K562 (cell line): Measurements from ENCODE around the gene UFC1. TPM values are rescaled to one million over a fixed set of nuclear protein-coding genes. Genes with fewer than 3 reads are reported as not detected.
A peak's percentile ranks its signal among the peaks of the same experiment; 100 is the strongest.

Experiments used
- ATAC-seq: fragments of 200-7000 bp; cut with Tn5 transposase; 3 replicates; pipeline ENCODE4 v1.9.1; 2020; ENCODE audit warnings: moderate library complexity
- BruUV-seq: library from RNA; stranded (reverse); fragments of 400-500 nt; replicated peaks from 2 replicates; lab custom pipeline; 2021; lab: Mats Ljungman, UMichigan
- CTCF ChIA-PET: fragments of 300-600 bp; formaldehyde crosslinking; extraction: SDS; loops from one replicate; lab custom pipeline; 2021; ENCODE audit warnings: low intra/inter-chr PET ratio; lab: Yijun Ruan, JAX
- POLR2A ChIA-PET: fragments of 300-600, 350-650 bp; sonication (Branson Sonifier 250); formaldehyde crosslinking; extraction: SDS; loops from one replicate; lab custom pipeline; 2021; ENCODE audit warnings: antibody characterized with exemption, inconsistent platforms; lab: Yijun Ruan, JAX
- DNase-seq, 4 experiments: peaks; one replicate each; pipeline versions ENCODE4 v3.0.0 to v3.0.0-alpha.2; 2011 to 2018; ENCODE audit warnings: low spot score in 3 of 4, mixed read lengths in 3 of 4; ENCODE audit errors: extremely low read depth in 1 of 4
- FAIRE-seq: peaks from 2 replicates; lab custom pipeline; 2011; peaks lifted over from hg19 to GRCh38; lab: Jason Lieb, UNC
- H2AFZ ChIP-seq: 2 replicates; pipeline ENCODE4 v1.6.0; 2011; ENCODE audit warnings: low read depth, low read length, control low read depth, inconsistent platforms
- H3K27ac ChIP-seq: fragments of 200-600 bp; 3 replicates; pipeline ENCODE4 v1.8.0; 2011; ENCODE audit warnings: low read depth, mild to moderate bottlenecking, control low read depth, inconsistent platforms, low read length, moderate library complexity, mixed read lengths; ENCODE audit errors: extremely low read depth
- H3K27me3 ChIP-seq, 2 experiments: fragments of 300-600 bp in 1 of 2; 2 replicates in 1 of 2; 3 replicates in 1 of 2; pipeline versions ENCODE4 v1.6.0 to v1.8.0; 2011; ENCODE audit warnings: inconsistent platforms in 2 of 2, low read length in 2 of 2, mild to moderate bottlenecking in 1 of 2, mixed read lengths in 1 of 2, moderate library complexity in 1 of 2; ENCODE audit not compliant: control insufficient read depth in 2 of 2, insufficient read depth in 2 of 2
- H3K36me3 ChIP-seq: fragments of 300-600 bp; 3 replicates; pipeline ENCODE4 v1.8.0; 2011; ENCODE audit warnings: mild to moderate bottlenecking, low read length, inconsistent platforms; ENCODE audit not compliant: control insufficient read depth, insufficient read depth
- H3K4me1 ChIP-seq, 2 experiments: fragments of 200-600 bp in 1 of 2; replicated peaks in 1 of 2; 2 replicates in 1 of 2; 3 replicates in 1 of 2; pipeline versions ENCODE4 v1.5.1 to v1.8.0; 2011; ENCODE audit warnings: inconsistent platforms in 2 of 2, low read length in 2 of 2, mild to moderate bottlenecking in 1 of 2, mixed read lengths in 1 of 2, moderate library complexity in 1 of 2; ENCODE audit not compliant: control insufficient read depth in 2 of 2, insufficient read depth in 2 of 2
- H3K4me2 ChIP-seq: 2 replicates; pipeline ENCODE4 v1.6.1; 2011; ENCODE audit warnings: low read length, control low read depth, inconsistent platforms, mixed read lengths; ENCODE audit not compliant: insufficient read depth
- H3K4me3 ChIP-seq: fragments of 200-600 bp; sonication (generic), shearing (Covaris generic); 2 replicates; pipeline ENCODE4 v1.5.1; 2016; ENCODE audit warnings: control low read depth, inconsistent platforms
- H3K79me2 ChIP-seq: fragments of 200-600 bp; 3 replicates; pipeline ENCODE4 v1.8.0; 2011; ENCODE audit warnings: low read length, inconsistent platforms; ENCODE audit not compliant: control insufficient read depth, insufficient read depth
- H3K9ac ChIP-seq, 2 experiments: 2 replicates each; pipeline versions ENCODE4 v1.6.0 to v1.6.1; 2011; ENCODE audit warnings: low read depth in 2 of 2, low read length in 2 of 2, control low read depth in 1 of 2, inconsistent platforms in 1 of 2, mild to moderate bottlenecking in 1 of 2, mixed read lengths in 1 of 2; ENCODE audit not compliant: insufficient read depth in 1 of 2
- H3K9me1 ChIP-seq: one replicate; pipeline ENCODE4 v1.6.0; 2011; ENCODE audit warnings: inconsistent platforms, mild to moderate bottlenecking, low read length, moderate library complexity; ENCODE audit not compliant: control insufficient read depth, insufficient read depth
- H3K9me3 ChIP-seq: replicated peaks from 2 replicates; pipeline ENCODE4 v1.5.1; 2011; ENCODE audit warnings: low read depth, low read length, inconsistent platforms; ENCODE audit not compliant: control insufficient read depth, insufficient read depth
- H4K20me1 ChIP-seq: replicated peaks from 2 replicates; pipeline ENCODE4 v1.6.1; 2011; ENCODE audit warnings: low read length, inconsistent platforms, mixed read lengths; ENCODE audit not compliant: control insufficient read depth, insufficient read depth
- ATF7 ChIP-seq: fragments of 450-650 bp; IDR thresholded peaks from 2 replicates; pipeline ENCODE4 v1.7.1; 2014; ENCODE audit warnings: mild to moderate bottlenecking, moderate library complexity
- ETV5 ChIP-seq: sonication (generic); formaldehyde crosslinking; IDR thresholded peaks from 2 replicates; pipeline ENCODE4 v1.4.0; 2020; ENCODE audit warnings: low read depth, mild to moderate bottlenecking, missing genetic modification reagents
- HBP1 ChIP-seq: fragments of 450-650 bp; formaldehyde crosslinking; IDR thresholded peaks from 2 replicates; pipeline ENCODE4 v1.4.0; 2022; ENCODE audit warnings: missing genetic modification characterization
- NFIC ChIP-seq: fragments of 450-650 bp; IDR thresholded peaks from 2 replicates; pipeline ENCODE4 v1.6.1; 2017; ENCODE audit warnings: mild to moderate bottlenecking, inconsistent platforms
- NR2C1 ChIP-seq, 2 experiments: fragments of 450-650 bp; IDR thresholded peaks; 2 replicates each; pipeline ENCODE4 v1.6.1; 2017; ENCODE audit warnings: mild to moderate bottlenecking in 2 of 2, antibody characterized with exemption in 1 of 2, inconsistent platforms in 1 of 2, missing compliant biosample characterization in 1 of 2, missing genetic modification characterization in 1 of 2
- NRF1 ChIP-seq, 2 experiments: fragments of 450-650 bp; IDR thresholded peaks in 1 of 2; conservative IDR thresholded peaks in 1 of 2; 2 replicates each; pipeline ENCODE4 v1.6.1; 2014; ENCODE audit warnings: mild to moderate bottlenecking in 2 of 2
- RBM17 ChIP-seq: fragments of 200-400 bp; formaldehyde crosslinking; IDR thresholded peaks from 2 replicates; pipeline ENCODE4 v1.6.1; 2017; ENCODE audit warnings: low read depth, mild to moderate bottlenecking, low read length, borderline replicate concordance
- SMARCA4 ChIP-seq: fragments of 450-650 bp; IDR thresholded peaks from 2 replicates; pipeline ENCODE4 v1.6.1; 2016
- SMC3 ChIP-seq: conservative IDR thresholded peaks from 2 replicates; pipeline ENCODE4 v1.6.1; 2011; ENCODE audit warnings: low read depth, low read length, improper control_type of control experiment; ENCODE audit not compliant: insufficient read depth
- STAT5B ChIP-seq: fragments of 250-450 bp; sonication (Bioruptor Pico); IDR thresholded peaks from 2 replicates; pipeline ENCODE4 v1.8.0; 2021; ENCODE audit warnings: mild to moderate bottlenecking, inconsistent platforms
- SUPT5H ChIP-seq: fragments of 450-650 bp; IDR thresholded peaks from 2 replicates; pipeline ENCODE4 v1.6.1; 2016
- TBP ChIP-seq: optimal IDR thresholded peaks from 2 replicates; pipeline ENCODE3; 2011; ENCODE audit warnings: low read depth, low read length, improper control_type of control experiment
- ZNF217 ChIP-seq: sonication (generic); formaldehyde crosslinking; IDR thresholded peaks from 2 replicates; pipeline ENCODE4 v1.8.0; 2022; ENCODE audit warnings: mild to moderate bottlenecking, missing genetic modification reagents
- WGBS: fragments of 100-300 bp; shearing (Covaris generic); methylation state at CpG from one replicate; pipeline ENCODE4 v1.1.6; 2016; ENCODE audit warnings: low coverage, mixed read lengths; ENCODE audit not compliant: insufficient coverage; ENCODE audit errors: missing lambda C conversion rate; 5-methylcytosine and 5-hydroxymethylcytosine counted together
- in situ Hi-C: fragments of 300-500 bp; cut with MboI; formaldehyde crosslinking; loops from 4 replicates; pipeline ENCODE4 v1.15.0; 2018; ENCODE audit warnings: inconsistent platforms, mixed read lengths
- intact Hi-C: fragments of 100-400 bp; cut with micrococcal nuclease; formaldehyde crosslinking; loops from 2 replicates; pipeline ENCODE4 v1.14.2; 2022
- polyA plus RNA-seq, 8 experiments: library from polyadenylated mRNA; depleted of rRNA in 4 of 8; stranded (reverse) in 5 of 8; unstranded in 3 of 8; fragments of >200 nt; fragmentation: Nextera tagmentation in 2 of 8; fragmentation: Illumina TruSeq in 1 of 8; extraction: Ambion mirVana in 2 of 8; extraction: Trizol in 1 of 8; gene quantifications; 2 replicates each; pipeline versions ENCODE4 v1.2.1 to v1.2.3, GENCODE V29; 2011 to 2014; ENCODE audit warnings: inconsistent platforms in 1 of 8, missing spikeins in 1 of 8
- total RNA-seq, 7 experiments: library from RNA; depleted of rRNA in 6 of 7; stranded (reverse); fragments of >200 nt in 6 of 7; fragmentation: Illumina TruSeq in 2 of 7; extraction: Trizol in 2 of 7; gene quantifications; 2 replicates each; pipeline versions ENCODE4 v1.2.1 to v1.2.3, GENCODE V29; 2011 to 2021; ENCODE audit warnings: low replicate concordance in 1 of 7
- TF ChIP-seq, protein P1 (sequence below): fragments of 450-650 bp; IDR thresholded peaks from 2 replicates; pipeline ENCODE4 v1.6.1; 2016
- TF ChIP-seq, protein P2 (sequence below), 2 experiments: fragments of 450-650 bp in 1 of 2; IDR thresholded peaks; 2 replicates each; pipeline ENCODE4 v1.6.1; 2011 to 2017; ENCODE audit warnings: low read depth in 2 of 2, antibody characterized with exemption in 1 of 2, borderline replicate concordance in 1 of 2, low read length in 1 of 2, mild to moderate bottlenecking in 1 of 2, mixed read lengths in 1 of 2; ENCODE audit not compliant: control insufficient read depth in 1 of 2

UFC1 gene
- total and polyA plus RNA-seq, 9 of the 15 experiments (the other 6 are each of a cell fraction or from before 2014, with no cell fraction given) = 92.8 to 220 (median 161) TPM

DNA sequence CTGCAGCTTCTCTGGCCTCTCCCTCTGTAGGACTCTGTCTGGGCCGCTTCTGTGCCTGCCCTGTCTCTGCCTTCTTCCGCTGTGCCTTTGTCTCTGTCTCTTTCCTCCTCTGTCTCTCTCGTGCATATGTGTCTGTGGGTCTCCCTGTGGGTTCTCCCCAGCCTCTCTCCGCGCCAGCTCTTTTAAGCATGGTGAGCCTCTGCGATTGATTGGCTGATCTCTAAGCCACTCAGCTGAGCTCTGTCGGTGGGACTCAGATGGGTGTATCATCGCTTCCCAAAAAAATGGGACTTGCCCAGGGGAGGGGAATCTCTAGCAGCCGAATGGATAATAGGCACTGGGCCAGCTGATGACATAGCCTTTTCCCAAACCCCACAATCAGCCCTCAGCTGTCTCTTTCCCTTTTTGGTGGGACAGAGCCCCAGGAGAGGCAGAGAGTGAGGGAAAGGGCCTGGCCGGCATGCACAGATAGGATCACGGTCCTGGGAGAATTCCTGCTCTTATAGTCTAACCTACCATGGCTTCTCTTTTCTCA lies 45.2 kb downstream of the UFC1 start, which contains the start of gene ADAMTS4:
TSS of gene ADAMTS4 (minus strand) at position 158 of the 535 bp plus-strand sequence. CDS start 427 bp downstream, outside the sequence.
- Histone ChIP-seq H3K4me2 (peak within 1 kb of the TSS; percentile 97), H2AFZ (peak within 1 kb of the TSS; percentile 97), H3K9ac (peak within 1 kb of the TSS; percentile 83 to 85)
- peak; percentile 55 for TF ChIP-seq NFIC
- TF ChIP-seq HBP1 = 0 out of 2 replicates have a peak, but pooled peaks have one; percentile 40
- peak; percentile 9; the same call in 1 of the 2 replicates for TF ChIP-seq ATF7
- no peak for TF ChIP-seq SMC3
- peak; percentile 56 for TF ChIP-seq SUPT5H
- TF ChIP-seq, protein P1, sequence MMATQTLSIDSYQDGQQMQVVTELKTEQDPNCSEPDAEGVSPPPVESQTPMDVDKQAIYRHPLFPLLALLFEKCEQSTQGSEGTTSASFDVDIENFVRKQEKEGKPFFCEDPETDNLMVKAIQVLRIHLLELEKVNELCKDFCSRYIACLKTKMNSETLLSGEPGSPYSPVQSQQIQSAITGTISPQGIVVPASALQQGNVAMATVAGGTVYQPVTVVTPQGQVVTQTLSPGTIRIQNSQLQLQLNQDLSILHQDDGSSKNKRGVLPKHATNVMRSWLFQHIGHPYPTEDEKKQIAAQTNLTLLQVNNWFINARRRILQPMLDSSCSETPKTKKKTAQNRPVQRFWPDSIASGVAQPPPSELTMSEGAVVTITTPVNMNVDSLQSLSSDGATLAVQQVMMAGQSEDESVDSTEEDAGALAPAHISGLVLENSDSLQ = peak; percentile 94
- TF ChIP-seq NRF1 (conservative IDR thresholded peaks at IDR 0.05 in 1 of 2, IDR thresholded peaks at IDR 0.05 in 1 of 2) = 0 out of 4 replicates have a peak, but pooled peaks of 1 of the 2 experiments have one; percentile 16
- no peak for TF ChIP-seq ZNF217 (CRISPR knock-in tag)
- TF ChIP-seq RBM17 = no peak
- TF ChIP-seq, protein P2, sequence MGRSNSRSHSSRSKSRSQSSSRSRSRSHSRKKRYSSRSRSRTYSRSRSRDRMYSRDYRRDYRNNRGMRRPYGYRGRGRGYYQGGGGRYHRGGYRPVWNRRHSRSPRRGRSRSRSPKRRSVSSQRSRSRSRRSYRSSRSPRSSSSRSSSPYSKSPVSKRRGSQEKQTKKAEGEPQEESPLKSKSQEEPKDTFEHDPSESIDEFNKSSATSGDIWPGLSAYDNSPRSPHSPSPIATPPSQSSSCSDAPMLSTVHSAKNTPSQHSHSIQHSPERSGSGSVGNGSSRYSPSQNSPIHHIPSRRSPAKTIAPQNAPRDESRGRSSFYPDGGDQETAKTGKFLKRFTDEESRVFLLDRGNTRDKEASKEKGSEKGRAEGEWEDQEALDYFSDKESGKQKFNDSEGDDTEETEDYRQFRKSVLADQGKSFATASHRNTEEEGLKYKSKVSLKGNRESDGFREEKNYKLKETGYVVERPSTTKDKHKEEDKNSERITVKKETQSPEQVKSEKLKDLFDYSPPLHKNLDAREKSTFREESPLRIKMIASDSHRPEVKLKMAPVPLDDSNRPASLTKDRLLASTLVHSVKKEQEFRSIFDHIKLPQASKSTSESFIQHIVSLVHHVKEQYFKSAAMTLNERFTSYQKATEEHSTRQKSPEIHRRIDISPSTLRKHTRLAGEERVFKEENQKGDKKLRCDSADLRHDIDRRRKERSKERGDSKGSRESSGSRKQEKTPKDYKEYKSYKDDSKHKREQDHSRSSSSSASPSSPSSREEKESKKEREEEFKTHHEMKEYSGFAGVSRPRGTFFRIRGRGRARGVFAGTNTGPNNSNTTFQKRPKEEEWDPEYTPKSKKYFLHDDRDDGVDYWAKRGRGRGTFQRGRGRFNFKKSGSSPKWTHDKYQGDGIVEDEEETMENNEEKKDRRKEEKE (IDR thresholded peaks at IDR 0.05; ENCODE audit: borderline replicate concordance in 1 of 2, control insufficient read depth in 1 of 2, low read depth in 2 of 2, low read length in 1 of 2) = no peak
- peak; percentile 15; the same call in 1 of the 2 replicates for TF ChIP-seq SMARCA4
- no peak for TF ChIP-seq STAT5B (CRISPR knock-in tag)
- peak; percentile 58 for TF ChIP-seq TBP
- 0 out of 2 replicates have a peak, but pooled peaks have one; percentile 18 for TF ChIP-seq ETV5
- TF ChIP-seq NR2C1 (IDR thresholded peaks at IDR 0.05) = peak; percentile 27; the same call in 1 of the 2 replicates
- no peak for TF ChIP-seq NR2C1 (tag; IDR thresholded peaks at IDR 0.05)

More for the DNA sequence above, 45.2 kb downstream of the UFC1 start, which contains the start of gene ADAMTS4:
- Histone ChIP-seq H3K9me3 (no peaks in the 10 kb centered on the region), H3K27ac (peak within 1 kb of the TSS; percentile 99), H4K20me1 (no peaks in the 10 kb centered on the region), H3K79me2 (peaks cover 20% of the 10 kb centered on the region), H3K27me3 (no peaks in the 10 kb centered on the region), H3K4me1 (peaks cover 59 to 63% of the 10 kb centered on the region in 2 experiments), H3K4me3 (no peak within 1 kb of the TSS), H3K36me3 (peaks cover 8% of the 10 kb centered on the region; the same call in 2 of the 3 replicates), H3K9me1 (no peaks in the 10 kb centered on the region)
- DNase-seq (peak in 3 of 4 experiments; percentile 43 to 54 (median 45)), ATAC-seq (no peak; the same call in 2 of the 3 replicates), FAIRE-seq (peak; percentile 40)
- intact Hi-C loops = no loop called here
- POLR2A ChIA-PET = interaction anchor here (0.8 to 1.2 kb wide), 4 partner anchors 13 to 190 kb away, joined by 3 to 5 read pairs (median 4); partner anchors contain the start of gene DEDD
- CTCF ChIA-PET = no interaction called here
- in situ Hi-C loops = no loop called here
- WGBS = 43% methylated on average over 9 of the region's 11 CpGs
- no TSS peak for BruUV-seq
